Stimulated activated CD8-positive, alpha-beta memory T cell treated with anti-CD3 and anti-CD28 coated beads, Interleukin-15, amount 100 ng/mL, for 48 hours (primary cell): Measurements from ENCODE around the gene STT3B.
"Not testable (repeated sequence)": the region's sequence is repeated elsewhere in the genome, so short reads cannot be mapped to it uniquely, and the experiment has no call there.

Experiments used
- DNase-seq, 2 donors: peaks; one replicate each; pipeline ENCODE4 v3.0.0-alpha.2; 2020; ENCODE audit warnings: low read depth in 2 of 2

Gene STT3B

GRCh38 chr3:31600431-31600830 lies 67.7 kb downstream of the STT3B start:
- no peak for DNase-seq

GRCh38 chr3:31605333-31605732 lies 72.6 kb downstream of the STT3B start:
- DNase-seq: not testable (repeated sequence)

DNA sequence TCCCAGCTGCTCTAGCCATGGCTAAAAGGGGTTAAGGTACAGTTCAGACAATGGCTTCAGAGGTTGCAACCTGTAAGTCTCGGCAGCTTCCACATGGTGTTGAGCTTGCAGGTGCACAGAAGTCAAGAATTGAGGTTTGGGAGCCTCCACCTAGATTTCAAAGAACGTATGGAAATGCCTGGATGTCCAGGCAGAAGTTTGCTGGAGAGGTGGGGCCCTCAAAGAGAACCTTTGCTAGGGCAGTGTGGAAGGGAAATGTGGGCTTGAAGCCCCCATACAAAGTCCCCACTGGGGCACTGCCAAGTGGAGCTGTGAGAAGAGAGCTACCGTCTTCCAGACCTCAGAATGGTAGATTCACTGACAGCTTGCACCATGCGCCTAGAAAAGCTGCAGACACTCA lies 73.7 kb downstream of the STT3B start:
- no peak for DNase-seq

DNA sequence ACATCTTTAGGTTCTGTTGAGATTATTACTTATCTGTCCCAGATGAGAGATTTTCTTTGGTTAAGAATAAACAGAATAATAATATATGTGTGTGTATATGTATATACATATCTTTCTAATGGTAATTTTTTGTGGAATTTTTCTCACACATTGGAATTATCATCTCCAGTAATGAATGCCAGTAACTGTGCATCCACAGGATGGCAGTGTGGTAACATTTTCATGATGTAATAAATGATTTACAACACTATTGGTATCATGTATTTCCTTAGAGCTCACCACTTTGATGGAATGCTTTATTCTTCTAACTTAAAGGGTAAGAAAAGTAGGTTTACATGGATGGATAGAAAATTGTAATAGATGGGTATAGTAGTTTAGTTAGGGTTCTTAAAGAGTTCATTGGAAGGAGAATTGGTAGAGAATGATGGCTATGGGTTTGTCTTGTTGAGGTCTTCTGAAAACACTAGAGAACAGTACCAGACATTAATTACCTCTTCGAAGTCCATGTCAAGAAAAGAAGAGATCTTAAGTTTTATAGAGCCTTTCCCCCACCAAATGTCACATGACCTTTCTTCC lies 78.1 kb downstream of the STT3B start:
- no peak for DNase-seq

GRCh38 chr3:31613177-31613576 lies 80.5 kb downstream of the STT3B start:
- DNase-seq: no peak

GRCh38 chr3:31613654-31614053 lies 80.9 kb downstream of the STT3B start:
- DNase-seq: no peak

DNA sequence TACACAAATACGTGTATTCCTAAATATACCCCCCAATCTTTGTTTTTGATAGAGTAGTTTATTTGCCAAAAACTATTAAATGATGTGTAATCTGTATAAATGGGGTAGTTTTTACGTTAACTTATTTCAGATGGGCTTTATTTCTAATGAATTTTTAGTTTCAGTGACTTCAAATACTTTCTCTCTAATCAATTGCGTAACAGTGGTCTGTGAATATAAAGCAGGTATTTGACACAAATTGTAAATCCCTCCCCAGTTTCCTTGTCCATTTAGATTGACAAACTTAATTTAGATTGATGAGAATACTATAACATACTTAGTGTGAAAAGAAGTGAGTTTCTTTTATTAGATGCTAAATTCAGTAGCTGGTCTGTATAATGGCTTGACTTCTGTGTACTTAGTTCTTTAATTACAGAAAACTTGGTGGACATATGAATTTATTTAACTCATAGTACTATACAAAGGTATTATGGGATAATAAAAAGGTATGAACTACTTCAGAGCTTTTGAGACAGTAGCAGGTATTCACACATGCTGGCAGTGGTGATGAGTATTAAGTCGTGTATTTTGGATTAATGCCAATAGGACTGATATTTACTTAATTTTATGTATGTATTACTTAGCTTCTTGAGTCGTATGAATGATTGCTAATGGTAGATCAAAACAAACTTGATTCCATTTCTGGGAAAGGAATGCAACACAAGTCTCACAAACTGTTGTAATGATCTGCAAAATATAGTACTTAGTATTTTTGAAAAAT lies 81.6 kb downstream of the STT3B start:
- DNase-seq: no peak

DNA sequence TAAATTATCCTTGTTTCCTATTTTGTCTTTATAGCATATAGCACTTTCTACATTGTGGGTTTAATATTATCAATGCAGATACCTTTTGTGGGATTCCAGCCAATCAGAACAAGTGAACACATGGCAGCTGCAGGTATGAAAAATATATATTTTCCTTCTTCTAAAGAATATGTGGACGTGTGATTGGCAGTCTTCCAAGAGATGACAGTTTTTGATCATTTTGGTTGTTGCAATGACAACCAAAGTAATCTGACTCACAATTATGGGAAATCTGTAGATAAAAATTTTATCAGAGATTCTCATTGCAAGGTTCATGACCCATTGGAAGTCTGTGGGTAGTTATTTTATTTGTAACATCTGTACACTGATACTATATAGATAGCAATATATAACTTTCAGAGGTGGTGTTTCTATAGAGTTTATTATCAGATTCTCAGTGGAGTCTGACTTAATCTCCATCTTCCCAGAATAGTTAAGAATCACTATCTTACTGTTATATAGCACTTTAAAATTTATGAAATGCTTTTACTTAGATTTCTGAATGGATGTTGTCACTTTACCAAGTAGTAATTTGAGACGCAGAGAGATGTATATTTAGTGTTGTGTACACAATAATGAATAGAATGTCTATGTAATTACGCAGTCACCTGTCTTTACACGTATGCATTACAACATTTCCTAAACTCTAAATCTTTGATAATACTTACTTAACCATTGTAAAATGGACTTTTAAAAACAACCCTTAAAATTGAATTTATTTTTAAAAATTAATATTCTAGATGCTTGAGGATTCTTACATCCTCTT lies 82.5 kb downstream of the STT3B start:
- no peak for DNase-seq

GRCh38 chr3:31616711-31617110 lies 84.0 kb downstream of the STT3B start:
- DNase-seq: no peak

DNA sequence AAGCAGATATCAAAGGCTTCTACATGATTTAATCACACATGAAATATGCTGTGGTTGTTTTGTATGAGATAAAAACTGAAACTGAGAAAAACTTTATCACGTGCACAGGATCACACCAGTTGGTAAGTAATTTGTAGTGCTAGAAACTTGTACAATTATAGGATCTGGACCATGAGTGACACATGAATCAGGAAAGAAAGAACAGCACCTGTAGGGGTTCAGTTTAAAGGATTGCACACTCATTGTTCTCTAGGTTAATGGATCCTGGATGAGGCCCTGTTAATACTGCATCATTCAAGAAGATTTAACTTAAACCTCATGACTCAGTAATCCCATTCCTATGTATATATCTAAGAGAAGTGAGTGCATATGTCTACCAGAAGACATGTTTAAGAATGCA lies 87.9 kb downstream of the STT3B start:
- DNase-seq: no peak

GRCh38 chr3:31621314-31621713 lies 88.6 kb downstream of the STT3B start:
- no peak for DNase-seq

DNA sequence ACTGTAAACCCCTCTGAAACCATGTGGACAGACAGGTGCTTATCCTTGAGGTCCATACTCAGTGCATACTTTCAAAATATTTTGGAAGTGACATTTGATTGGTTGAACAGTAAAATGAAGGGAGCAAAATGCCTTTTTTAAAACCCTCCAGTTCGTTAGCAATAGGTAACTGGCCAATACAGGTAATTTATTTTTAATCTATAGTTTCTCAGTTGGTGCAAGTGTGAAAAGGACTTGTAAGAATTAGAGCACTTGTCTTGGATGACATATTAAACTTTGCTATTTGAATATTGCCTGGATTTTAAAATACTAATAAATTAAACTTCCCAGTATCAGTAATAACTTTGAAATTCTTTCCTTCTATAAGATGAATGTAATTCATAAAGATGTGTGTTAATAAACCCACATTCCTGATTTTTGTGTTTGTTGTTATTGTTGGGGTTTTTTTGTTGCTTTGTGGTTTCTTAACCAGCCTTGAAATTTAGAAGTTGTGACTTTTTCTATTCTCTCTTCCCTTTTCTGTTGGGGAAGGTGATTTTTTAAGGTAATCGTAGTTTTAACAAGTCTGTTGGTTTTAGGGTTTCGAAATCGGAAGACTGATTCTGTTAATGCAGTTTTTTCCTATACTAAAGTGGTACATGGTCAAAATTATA lies 90.0 kb downstream of the STT3B start:
- no peak for DNase-seq

GRCh38 chr3:31624083-31624709 lies 91.5 kb downstream of the STT3B start:
- no peak for DNase-seq

DNA sequence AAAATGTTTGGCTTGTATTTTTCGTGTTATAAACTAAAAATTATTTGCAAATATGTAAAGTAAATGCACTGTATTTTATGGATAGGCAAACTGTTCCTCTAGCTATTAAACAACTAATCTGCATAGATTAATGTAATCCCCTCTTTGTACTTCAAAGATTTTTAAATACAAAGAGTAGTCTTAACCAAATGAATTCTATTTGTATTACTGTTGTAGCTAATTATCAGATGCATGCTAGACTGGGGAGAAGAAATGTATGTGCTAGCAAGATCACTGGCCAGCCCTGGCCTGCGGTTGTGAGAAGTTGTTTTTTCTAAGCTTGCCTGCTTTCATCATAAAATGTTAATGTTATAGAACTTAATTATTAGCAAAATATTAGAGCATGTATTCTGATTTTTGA lies 92.6 kb downstream of the STT3B start:
- DNase-seq: no peak

DNA sequence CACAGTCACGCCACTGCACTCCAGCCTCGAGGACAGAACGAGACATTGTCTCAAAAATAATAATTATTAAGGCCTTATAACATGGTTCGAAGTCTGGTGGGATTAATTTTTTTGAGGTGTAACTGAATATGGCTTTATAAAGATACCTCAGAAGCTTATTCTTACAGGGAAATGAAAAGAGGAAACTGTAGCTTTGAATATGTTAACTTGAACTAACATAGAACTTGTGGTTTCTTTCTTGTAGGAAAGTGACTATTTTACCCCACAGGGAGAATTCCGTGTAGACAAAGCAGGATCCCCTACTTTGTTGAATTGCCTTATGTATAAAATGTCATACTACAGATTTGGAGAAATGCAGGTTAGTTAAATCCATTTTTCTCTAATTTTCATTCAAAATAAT lies 96.3 kb downstream of the STT3B start:
- DNase-seq: no peak

- DNase-seq: no peak
Observed at GRCh38 chr3:31634476-31634875, 101.8 kb downstream of the STT3B start.

- no peak for DNase-seq
Observed at GRCh38 chr3:31635545-31635944, 102.8 kb downstream of the STT3B start.

DNA sequence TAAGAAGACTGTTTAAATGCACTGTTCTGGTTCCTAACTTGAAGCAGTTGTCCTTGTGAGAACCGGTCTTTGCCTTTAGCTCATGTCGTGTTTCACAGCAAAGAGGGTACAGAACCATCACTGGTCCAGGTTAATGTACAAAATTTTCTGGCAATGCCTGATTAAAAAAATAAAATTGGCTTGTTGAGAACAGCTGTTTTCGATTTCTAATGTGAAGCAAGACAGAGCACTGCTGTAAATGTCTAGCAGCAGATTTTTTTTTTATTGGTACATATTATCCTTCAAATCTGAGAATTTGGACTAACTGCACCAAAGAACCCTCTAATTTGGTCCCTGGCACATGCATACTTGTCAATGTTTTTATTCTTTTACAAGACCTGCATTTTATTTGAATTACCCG lies 103.3 kb downstream of the STT3B start:
- no peak for DNase-seq

DNA sequence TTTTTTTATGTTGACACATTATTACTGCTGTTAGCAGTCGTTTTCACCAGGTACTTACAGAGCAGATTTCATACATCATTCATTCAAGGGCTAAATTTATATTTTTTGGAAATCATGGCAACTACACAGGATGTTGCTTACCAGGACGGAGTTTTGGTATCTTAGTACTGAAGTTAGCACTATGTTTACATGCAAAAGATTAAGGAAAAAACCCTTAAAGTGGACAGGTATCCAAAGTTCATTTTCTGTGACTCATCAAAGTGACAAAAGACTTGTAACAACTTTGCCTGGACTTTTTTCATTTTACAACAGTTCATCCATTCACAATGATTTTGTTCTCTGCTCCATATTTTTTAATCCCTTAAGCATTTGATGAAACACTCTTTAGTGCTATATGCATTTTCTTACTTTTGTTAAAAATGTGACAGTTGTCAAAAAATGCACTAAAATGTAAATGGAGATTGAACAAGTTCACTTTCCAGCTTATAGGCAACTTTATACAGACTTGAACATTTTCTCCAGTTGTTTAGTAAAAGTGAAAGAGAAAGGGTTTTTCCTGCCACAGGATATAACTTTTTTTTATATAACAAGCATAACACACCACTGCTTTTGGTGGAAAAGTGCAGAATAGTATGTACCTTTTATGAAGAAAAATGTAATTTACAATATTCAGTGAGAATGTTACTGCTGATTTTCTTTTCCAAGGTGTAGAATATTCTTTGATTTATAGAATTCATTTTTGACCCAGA lies 104.1 kb downstream of the STT3B start:
- DNase-seq: no peak

GRCh38 chr3:31639828-31640227 lies 107.1 kb downstream of the STT3B start:
- no peak for DNase-seq

GRCh38 chr3:31645256-31645655 lies 112.5 kb downstream of the STT3B start:
- no peak for DNase-seq
